HEK293T (cell line): Measurements from ENCODE around the gene TFEB.

Experiments used
- ARNT ChIP-seq: fragments of 450-650 bp; IDR thresholded peaks from 2 replicates; pipeline ENCODE4 v1.6.1; 2017; ENCODE audit warnings: mild to moderate bottlenecking
- BHLHE40 ChIP-seq: fragments of 450-650 bp; IDR thresholded peaks from 2 replicates; pipeline ENCODE4 v1.6.1; 2016; ENCODE audit warnings: mild to moderate bottlenecking, moderate library complexity, borderline replicate concordance
- ELF4 ChIP-seq: fragments of 450-650 bp; IDR thresholded peaks from 2 replicates; pipeline ENCODE4 v1.6.1; 2017; ENCODE audit warnings: antibody characterized with exemption
- FOXA1 ChIP-seq: fragments of 450-650 bp; IDR thresholded peaks from 2 replicates; pipeline ENCODE4 v1.6.1; 2016; ENCODE audit warnings: mild to moderate bottlenecking
- FOXM1 ChIP-seq: fragments of 450-650 bp; IDR thresholded peaks from 2 replicates; pipeline ENCODE4 v1.6.1; 2017; ENCODE audit warnings: mild to moderate bottlenecking, borderline replicate concordance
- HDGF ChIP-seq: fragments of 450-650 bp; IDR thresholded peaks from 2 replicates; pipeline ENCODE4 v1.6.1; 2017; ENCODE audit warnings: antibody characterized with exemption, borderline replicate concordance
- NFRKB ChIP-seq: fragments of 450-650 bp; IDR thresholded peaks from 2 replicates; pipeline ENCODE4 v1.6.1; 2016; ENCODE audit warnings: mild to moderate bottlenecking, moderate library complexity
- PKNOX1 ChIP-seq: fragments of 450-650 bp; IDR thresholded peaks from 2 replicates; pipeline ENCODE4 v1.6.1; 2016
- SP1 ChIP-seq: fragments of 450-650 bp; IDR thresholded peaks from 2 replicates; pipeline ENCODE4 v1.6.1; 2017
- SUZ12 ChIP-seq: fragments of 450-650 bp; IDR thresholded peaks from 2 replicates; pipeline ENCODE4 v1.6.1; 2016; ENCODE audit warnings: mild to moderate bottlenecking
- TARDBP ChIP-seq: fragments of 450-650 bp; IDR thresholded peaks from 2 replicates; pipeline ENCODE4 v1.6.1; 2016

- TF ChIP-seq FOXM1, result no peak
- no peak for TF ChIP-seq BHLHE40
- no peak for TF ChIP-seq FOXA1
- no peak for TF ChIP-seq PKNOX1
- no peak for TF ChIP-seq TARDBP
- no peak for TF ChIP-seq ARNT
- no peak for TF ChIP-seq ELF4
- no peak for TF ChIP-seq SP1
- TF ChIP-seq NFRKB, result no peak
- TF ChIP-seq HDGF, result no peak
- no peak for TF ChIP-seq SUZ12
These were observed 66.4 kb downstream of the TFEB start for GRCh38 chr6:41668968-41669367.
